SK-N-MC (cell line): ENCODE measurements around the gene CLCN7.

Experiments
- DNase-seq: peaks from one replicate; pipeline ENCODE4 v3.0.0-alpha.2; 2011; ENCODE audit warnings: low read depth, low spot score
- H3K27ac ChIP-seq: fragments of 200-600 bp; sonication (generic); 2 replicates; pipeline ENCODE4 v1.5.1; 2016; ENCODE audit warnings: mixed run types
- H3K36me3 ChIP-seq: fragments of 200-600 bp; sonication (generic); 2 replicates; pipeline ENCODE4 v1.6.1; 2017; ENCODE audit warnings: antibody characterized with exemption, low read length, mixed read lengths; ENCODE audit not compliant: insufficient read depth
- H3K4me3 ChIP-seq: fragments of 200-600 bp; sonication (generic); 2 replicates; pipeline ENCODE4 v1.5.1; 2016
- H3K9ac ChIP-seq: fragments of 200-600 bp; sonication (generic); 2 replicates; pipeline ENCODE4 v1.8.0; 2017; ENCODE audit warnings: mixed run types, mixed read lengths; ENCODE audit not compliant: insufficient read length
- H3K9me3 ChIP-seq: fragments of 200-600 bp; sonication (generic); 2 replicates; pipeline ENCODE4 v1.6.1; 2017; ENCODE audit warnings: low read depth, mild to moderate bottlenecking, antibody characterized with exemption, low read length, moderate library complexity, mixed read lengths
- EZH2 ChIP-seq: fragments of 200-600 bp; sonication (generic); IDR thresholded peaks from one replicate; pipeline ENCODE4 v1.6.1; 2017; ENCODE audit warnings: antibody characterized with exemption
- FOXP2 ChIP-seq: optimal IDR thresholded peaks from 2 replicates; pipeline ENCODE3; 2011; ENCODE audit warnings: mild to moderate bottlenecking, moderate library complexity; ENCODE audit not compliant: insufficient read depth; ENCODE audit errors: extremely low read length, control extremely low read depth
- POLR2AphosphoS5 ChIP-seq: IDR thresholded peaks from 2 replicates; pipeline ENCODE4 v1.6.1; 2012; ENCODE audit warnings: mild to moderate bottlenecking, low read depth, low read length, borderline replicate concordance

The CLCN7 gene

GRCh38 chr16:1511662-1512569 lies 37.1 kb upstream of the CLCN7 start:
- no peak for TF ChIP-seq POLR2AphosphoS5
- no peak for TF ChIP-seq FOXP2
- no peak for TF ChIP-seq EZH2
- H3K4me3 ChIP-seq = no peak overlapping the region
- DNase-seq = no peak
- no peaks in the 10 kb centered on the region; the same call in 1 of the 2 replicates for H3K9me3 ChIP-seq
- no peaks in the 10 kb centered on the region for H3K36me3 ChIP-seq
- H3K27ac ChIP-seq = no peak overlapping the region
- H3K9ac ChIP-seq = no peak overlapping the region

GRCh38 chr16:1510941-1511351 lies 36.1 kb upstream of the CLCN7 start:
- no peaks in the 10 kb centered on the region; the same call in 1 of the 2 replicates for H3K9me3 ChIP-seq
- H3K27ac ChIP-seq = no peak overlapping the region
- no peak overlapping the region for H3K9ac ChIP-seq
- no peak for DNase-seq
- TF ChIP-seq FOXP2 = no peak
- no peak for TF ChIP-seq POLR2AphosphoS5
- TF ChIP-seq EZH2 = no peak
- H3K4me3 ChIP-seq = no peak overlapping the region
- H3K36me3 ChIP-seq = no peaks in the 10 kb centered on the region

GRCh38 chr16:1510272-1510671 lies 35.4 kb upstream of the CLCN7 start:
- Histone ChIP-seq H3K27ac (no peak overlapping the region), H3K4me3 (no peak overlapping the region), H3K36me3 (no peaks in the 10 kb centered on the region), H3K9me3 (no peaks in the 10 kb centered on the region; the same call in 1 of the 2 replicates), H3K9ac (no peak overlapping the region)
- no peak for DNase-seq
- TF ChIP-seq POLR2AphosphoS5 (no peak), FOXP2 (no peak), EZH2 (no peak)

- DNase-seq = no peak
- no peak overlapping the region for H3K9ac ChIP-seq
- H3K9me3 ChIP-seq = no peaks in the 10 kb centered on the region
- TF ChIP-seq EZH2 (no peak), POLR2AphosphoS5 (no peak), FOXP2 (no peak)
- H3K4me3 ChIP-seq = no peak overlapping the region
- H3K27ac ChIP-seq = no peak overlapping the region
- no peaks in the 10 kb centered on the region for H3K36me3 ChIP-seq
Observed at GRCh38 chr16:1509307-1510221, 34.7 kb upstream of the CLCN7 start.

GRCh38 chr16:1508494-1509187 lies 33.8 kb upstream of the CLCN7 start:
- DNase-seq = no peak
- Histone ChIP-seq H3K4me3 (no peak overlapping the region), H3K9ac (no peak overlapping the region), H3K36me3 (no peaks in the 10 kb centered on the region; the same call in 1 of the 2 replicates), H3K9me3 (no peaks in the 10 kb centered on the region), H3K27ac (no peak overlapping the region)
- TF ChIP-seq FOXP2 (no peak), EZH2 (no peak), POLR2AphosphoS5 (no peak)

- Histone ChIP-seq H3K9ac (no peak overlapping the region), H3K27ac (no peak overlapping the region), H3K9me3 (no peaks in the 10 kb centered on the region), H3K36me3 (peaks cover 15% of the 10 kb centered on the region; the same call in 1 of the 2 replicates), H3K4me3 (no peak overlapping the region)
- TF ChIP-seq EZH2 (no peak), POLR2AphosphoS5 (no peak), FOXP2 (no peak)
- no peak for DNase-seq
Observed at GRCh38 chr16:1506494-1507213, 31.8 kb upstream of the CLCN7 start.

GRCh38 chr16:1505912-1506311 lies 31.1 kb upstream of the CLCN7 start:
- no peak for TF ChIP-seq FOXP2
- TF ChIP-seq EZH2 = no peak
- TF ChIP-seq POLR2AphosphoS5 = no peak
- peaks cover 22% of the 10 kb centered on the region; the same call in 1 of the 2 replicates for H3K36me3 ChIP-seq

More at GRCh38 chr16:1505912-1506311, 31.1 kb upstream of the CLCN7 start:
- H3K9me3 ChIP-seq = no peaks in the 10 kb centered on the region
- no peak overlapping the region for H3K27ac ChIP-seq
- no peak overlapping the region for H3K9ac ChIP-seq
- no peak for DNase-seq
- H3K4me3 ChIP-seq = no peak overlapping the region
